Thyroid gland (tissue), 4 donors: ENCODE measurements around the gene PPIF. TPM values are rescaled to one million over a fixed set of nuclear protein-coding genes. Genes with fewer than 3 reads are reported as not detected.

ENCODE experiments used
- DNase-seq, 2 donors: peaks; one replicate each; pipeline ENCODE4 v3.0.0-alpha.2; 2019
- H3K27ac ChIP-seq, 3 donors: fragments of 200-600 bp; sonication (generic); 1 replicate in 2 of 3; 2 replicates in 1 of 3; pipeline ENCODE4 v1.5.1; 2016 to 2019; ENCODE audit warnings: mild to moderate bottlenecking in 1 of 3, moderate library complexity in 1 of 3
- H3K27me3 ChIP-seq: fragments of 200-600 bp; sonication (generic); one replicate; pipeline ENCODE4 v1.5.1; 2019
- H3K36me3 ChIP-seq, 2 donors: fragments of 200-600 bp; sonication (generic); one replicate each; pipeline ENCODE4 v1.5.1; 2016 to 2019
- H3K4me1 ChIP-seq, 2 donors: fragments of 200-600 bp; sonication (generic); one replicate each; pipeline ENCODE4 v1.5.1; 2017 to 2019
- H3K4me3 ChIP-seq, 3 donors: fragments of 200-600 bp; sonication (generic); replicated peaks in 1 of 3; 1 replicate in 2 of 3; 2 replicates in 1 of 3; pipeline ENCODE4 v1.5.1; 2016; ENCODE audit warnings: mild to moderate bottlenecking in 1 of 3
- H3K9me3 ChIP-seq: fragments of 200-600 bp; sonication (generic); one replicate; pipeline ENCODE4 v1.5.1; 2017
- POLR2A ChIP-seq, 2 donors: fragments of 450-650 bp; IDR thresholded peaks; one replicate each; pipeline ENCODE4 v1.6.1; 2017; ENCODE audit warnings: antibody characterized with exemption in 2 of 2, mild to moderate bottlenecking in 2 of 2, moderate library complexity in 1 of 2
- WGBS, 2 donors: methylation state at CpG; one replicate each; pipeline ENCODE4 v1.1.5; 2017; 5-methylcytosine and 5-hydroxymethylcytosine counted together
- intact Hi-C: fragments of 100-400 bp; cut with DNase I; formaldehyde crosslinking; loops from one replicate; pipeline ENCODE4 v1.15.1; 2023
- total RNA-seq, 4 donors: library from RNA; depleted of rRNA; stranded (reverse); fragments of >200 nt; gene quantifications; one replicate each; pipeline ENCODE4 v1.2.3, GENCODE V29; 2016
- TF ChIP-seq, protein P1 (sequence below), 6 experiments: fragments of 200-600 bp in 3 of 6; fragments of 450-650 bp in 3 of 6; sonication (generic) in 3 of 6; IDR thresholded peaks; one replicate each; pipeline ENCODE4 v1.5.1; 2016 to 2019; ENCODE audit warnings: antibody characterized with exemption in 6 of 6, mild to moderate bottlenecking in 2 of 6, inconsistent platforms in 1 of 6, moderate library complexity in 1 of 6

PPIF gene
- total RNA-seq, 4 donors from 2014 or later, result 31.4 to 70.1 (median 52.3) TPM

DNA sequence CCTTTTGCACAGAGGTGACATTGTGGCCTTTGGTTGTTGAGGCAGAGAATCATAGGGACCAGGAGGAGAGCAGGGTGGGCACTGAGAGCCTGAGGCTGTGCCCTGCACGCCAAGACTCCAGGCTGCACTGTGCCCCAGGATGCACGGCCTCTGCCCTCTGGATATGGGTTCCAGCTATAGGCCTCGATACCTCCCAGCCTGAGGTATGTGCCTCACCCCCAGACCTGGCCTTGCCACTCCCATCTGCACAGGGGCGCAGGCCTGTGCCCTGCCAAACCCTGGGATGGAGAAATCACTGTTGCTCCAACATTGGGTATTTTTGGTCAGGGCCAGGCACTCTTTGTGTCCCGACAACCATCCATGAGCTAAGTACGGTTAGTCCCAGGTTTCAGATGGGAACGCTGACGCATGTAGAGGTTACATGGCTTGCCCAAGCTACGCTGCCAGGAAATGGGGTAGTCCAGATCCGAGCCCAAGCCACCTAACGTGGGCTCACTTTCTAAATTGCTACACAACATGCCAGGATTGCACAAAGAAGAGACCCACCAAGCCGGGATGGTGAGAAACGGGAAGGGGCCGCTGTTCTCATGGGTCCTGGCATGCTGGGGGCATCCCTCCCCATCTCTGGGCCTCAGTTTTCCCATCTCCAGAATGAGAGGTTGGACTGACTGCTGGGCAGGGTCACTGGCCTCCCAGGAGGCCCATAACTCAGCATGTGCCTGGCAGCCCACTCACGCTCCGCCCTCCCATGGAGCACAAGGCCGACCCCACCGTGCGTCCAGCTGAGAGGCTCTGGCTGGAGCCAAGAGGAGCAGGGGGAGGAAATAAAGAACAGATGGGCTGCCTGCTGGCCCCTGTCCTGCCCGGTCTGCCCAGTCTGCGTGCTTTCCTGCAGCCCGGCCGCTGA, 54.0 kb downstream of the PPIF start:
- intact Hi-C loops, result no loop called here
- WGBS, 2 donors, result 72 to 80% methylated on average over 11 to 18 of the region's 23 CpGs
- H3K9me3 ChIP-seq, result no peaks in the 10 kb centered on the region
- no peak overlapping the region for H3K4me3 ChIP-seq
- DNase-seq, result peak in 1 of 2 donors; percentile 30
- peaks cover 62 to 100% of the 10 kb centered on the region in 2 donors for H3K4me1 ChIP-seq
- TF ChIP-seq POLR2A (IDR thresholded peaks at IDR 0.05), result no peak
- TF ChIP-seq, protein P1, sequence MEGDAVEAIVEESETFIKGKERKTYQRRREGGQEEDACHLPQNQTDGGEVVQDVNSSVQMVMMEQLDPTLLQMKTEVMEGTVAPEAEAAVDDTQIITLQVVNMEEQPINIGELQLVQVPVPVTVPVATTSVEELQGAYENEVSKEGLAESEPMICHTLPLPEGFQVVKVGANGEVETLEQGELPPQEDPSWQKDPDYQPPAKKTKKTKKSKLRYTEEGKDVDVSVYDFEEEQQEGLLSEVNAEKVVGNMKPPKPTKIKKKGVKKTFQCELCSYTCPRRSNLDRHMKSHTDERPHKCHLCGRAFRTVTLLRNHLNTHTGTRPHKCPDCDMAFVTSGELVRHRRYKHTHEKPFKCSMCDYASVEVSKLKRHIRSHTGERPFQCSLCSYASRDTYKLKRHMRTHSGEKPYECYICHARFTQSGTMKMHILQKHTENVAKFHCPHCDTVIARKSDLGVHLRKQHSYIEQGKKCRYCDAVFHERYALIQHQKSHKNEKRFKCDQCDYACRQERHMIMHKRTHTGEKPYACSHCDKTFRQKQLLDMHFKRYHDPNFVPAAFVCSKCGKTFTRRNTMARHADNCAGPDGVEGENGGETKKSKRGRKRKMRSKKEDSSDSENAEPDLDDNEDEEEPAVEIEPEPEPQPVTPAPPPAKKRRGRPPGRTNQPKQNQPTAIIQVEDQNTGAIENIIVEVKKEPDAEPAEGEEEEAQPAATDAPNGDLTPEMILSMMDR (IDR thresholded peaks at IDR 0.05), result no peak
- H3K27ac ChIP-seq, result peak overlapping the region in 2 of 3 donors; percentile 82 to 83
- H3K36me3 ChIP-seq, result no peaks in the 10 kb centered on the region
- H3K27me3 ChIP-seq, result no peaks in the 10 kb centered on the region

GRCh38 chr10:79402625-79402946, 55.3 kb downstream of the PPIF start:
- Histone ChIP-seq H3K4me1 (peaks cover 75 to 100% of the 10 kb centered on the region in 2 donors), H3K36me3 (no peaks in the 10 kb centered on the region), H3K9me3 (no peaks in the 10 kb centered on the region), H3K27me3 (no peaks in the 10 kb centered on the region), H3K4me3 (no peak overlapping the region), H3K27ac (peak overlapping the region in 2 of 3 donors; percentile 82 to 83)
- intact Hi-C loops, result no loop called here
- TF ChIP-seq, protein P1 (IDR thresholded peaks at IDR 0.05), result no peak
- no peak for TF ChIP-seq POLR2A (IDR thresholded peaks at IDR 0.05)
- 95 to 99% methylated on average over 7 of the region's 7 CpGs for WGBS, 2 donors
- no peak for DNase-seq

GRCh38 chr10:79402951-79403350, 55.7 kb downstream of the PPIF start:
- intact Hi-C loops, result no loop called here

DNA sequence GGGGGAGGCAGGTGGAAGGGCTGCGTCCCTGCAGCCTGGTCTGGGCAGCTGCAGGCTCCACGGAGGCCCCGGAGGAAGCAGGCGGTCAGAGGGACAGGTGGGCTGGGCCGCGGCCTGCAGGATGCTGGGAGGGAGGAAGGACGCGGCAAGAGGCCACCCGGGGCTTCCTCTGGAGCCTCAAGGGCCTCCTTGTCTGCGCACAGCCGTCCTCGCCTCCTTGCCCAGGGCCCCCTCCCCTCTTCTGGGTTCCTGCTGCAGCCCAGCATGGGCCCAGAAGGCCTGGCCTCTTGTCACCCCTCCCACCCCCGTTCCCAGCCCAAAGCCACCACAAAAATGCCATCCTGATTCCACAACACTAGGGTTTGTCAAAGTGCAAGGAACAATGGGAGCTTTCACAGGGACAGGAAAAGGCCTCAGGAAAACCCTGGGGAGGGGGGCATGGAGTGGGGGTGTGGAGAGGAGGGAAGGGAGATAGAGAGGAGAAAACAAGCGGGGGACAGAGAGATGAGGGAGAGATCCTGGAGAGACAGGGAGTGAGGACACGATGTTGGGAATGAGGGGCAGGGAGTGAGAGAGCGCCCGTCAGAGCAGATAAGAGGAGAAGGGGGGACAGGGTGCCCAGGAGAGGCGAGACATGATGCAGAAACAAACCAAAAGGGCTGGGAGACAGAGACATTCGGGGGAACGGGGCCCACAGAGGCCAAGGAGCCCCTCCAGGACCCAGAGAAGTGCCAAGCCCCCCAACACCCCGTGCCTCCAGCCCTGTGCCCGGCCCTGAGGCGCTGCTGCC, 56.4 kb downstream of the PPIF start:
- no peaks in the 10 kb centered on the region for H3K36me3 ChIP-seq
- WGBS, 2 donors, result 36 to 59% methylated on average over 11 to 23 of the region's 23 CpGs
- no peaks in the 10 kb centered on the region for H3K9me3 ChIP-seq
- intact Hi-C loops, result no loop called here
- TF ChIP-seq POLR2A (IDR thresholded peaks at IDR 0.05), result no peak
- TF ChIP-seq, protein P1 (IDR thresholded peaks at IDR 0.05), result no peak
- H3K4me1 ChIP-seq, result peaks cover 85 to 100% of the 10 kb centered on the region in 2 donors
- H3K27me3 ChIP-seq, result no peaks in the 10 kb centered on the region
- H3K4me3 ChIP-seq, result no peak overlapping the region
- H3K27ac ChIP-seq, result peak overlapping the region; percentile 45 to 83 (median 82)
- peak; percentile 59 to 75 for DNase-seq

More at GRCh38 chr10:79402951-79403350, 55.7 kb downstream of the PPIF start:
- Histone ChIP-seq H3K27me3 (no peaks in the 10 kb centered on the region), H3K27ac (peak overlapping the region in 2 of 3 donors; percentile 82 to 83), H3K36me3 (no peaks in the 10 kb centered on the region), H3K9me3 (no peaks in the 10 kb centered on the region), H3K4me1 (peaks cover 79 to 100% of the 10 kb centered on the region in 2 donors), H3K4me3 (no peak overlapping the region)
- TF ChIP-seq POLR2A (IDR thresholded peaks at IDR 0.05), result no peak
- TF ChIP-seq, protein P1 (IDR thresholded peaks at IDR 0.05), result no peak
- WGBS, 2 donors, result 46 to 47% methylated on average over 8 of the region's 8 CpGs
- peak in 1 of 2 donors; percentile 27 for DNase-seq
